GM10847 (cell line): ENCODE results near the gene HAL.

Experiments
- POLR2A ChIP-seq: IDR thresholded peaks from 2 replicates; pipeline ENCODE4 v1.6.1; 2011; ENCODE audit not compliant: insufficient read length; ENCODE audit errors: extremely low read depth

The HAL gene

DNA sequence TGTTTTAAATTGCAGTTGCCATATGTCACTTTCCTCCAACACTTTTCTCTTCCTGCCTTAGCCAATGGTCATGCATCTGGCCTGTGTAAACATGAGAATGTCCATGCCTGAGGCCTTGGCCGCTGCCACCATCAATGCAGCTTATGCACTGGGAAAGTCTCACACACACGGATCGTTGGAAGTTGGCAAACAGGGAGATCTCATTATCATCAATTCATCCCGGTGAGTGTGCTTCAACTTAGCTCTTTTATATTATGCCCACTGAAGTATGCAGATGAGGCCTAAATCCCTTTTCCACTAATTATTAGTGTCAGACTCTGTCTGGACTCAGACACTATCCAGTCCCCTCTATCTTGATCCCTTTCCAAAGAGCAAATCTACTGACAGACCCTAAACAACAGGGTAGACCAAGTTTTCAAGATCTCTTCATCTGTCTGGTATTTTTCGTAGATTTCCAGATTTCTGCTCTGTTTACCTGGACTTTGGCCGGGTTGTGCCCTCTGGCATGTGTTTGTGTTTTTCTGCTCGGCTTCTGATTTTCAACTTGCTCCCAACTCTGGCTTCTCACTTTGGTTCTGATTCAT is 29.8 kb downstream of the HAL start:
- TF ChIP-seq POLR2A, result no peak

DNA sequence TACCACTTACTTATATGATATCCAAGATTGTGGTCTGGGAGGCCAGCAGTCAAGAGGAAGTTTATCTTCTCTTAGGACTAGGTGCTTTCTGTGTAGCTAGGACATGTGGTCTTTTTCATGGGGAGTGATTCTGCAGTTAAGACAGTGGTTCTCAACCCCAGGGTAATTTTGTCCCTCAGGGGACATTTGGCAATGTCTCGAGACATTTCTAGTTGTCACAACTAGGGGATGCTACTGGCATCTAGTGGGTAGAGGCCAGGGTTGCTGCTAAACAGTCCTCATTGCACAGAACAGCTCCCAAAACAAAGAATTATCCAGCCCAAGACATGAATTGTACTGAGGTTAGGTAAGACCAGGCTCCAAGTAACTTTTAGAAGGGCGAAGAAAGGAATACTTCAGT is 33.0 kb downstream of the HAL start:
- TF ChIP-seq POLR2A, result no peak

DNA sequence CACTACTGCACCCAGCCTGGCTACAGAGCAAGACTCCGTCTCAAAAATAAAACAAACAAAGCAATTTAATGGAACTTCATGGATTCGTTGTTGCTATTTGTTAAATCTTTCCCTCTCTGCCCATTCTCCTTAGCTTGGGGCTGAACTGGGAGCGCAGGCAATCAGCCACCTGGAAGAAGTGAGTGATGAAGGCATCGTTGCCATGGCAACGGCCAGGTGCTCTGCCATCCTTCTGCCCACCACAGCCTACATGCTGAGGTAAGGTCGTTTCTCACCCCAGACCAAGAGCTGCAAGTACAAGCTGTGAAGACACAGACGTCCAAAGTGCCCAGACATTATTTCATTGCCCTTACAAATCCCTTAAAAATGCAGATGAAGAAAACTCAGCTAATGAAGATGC is 33.9 kb downstream of the HAL start:
- TF ChIP-seq POLR2A, result no peak

DNA sequence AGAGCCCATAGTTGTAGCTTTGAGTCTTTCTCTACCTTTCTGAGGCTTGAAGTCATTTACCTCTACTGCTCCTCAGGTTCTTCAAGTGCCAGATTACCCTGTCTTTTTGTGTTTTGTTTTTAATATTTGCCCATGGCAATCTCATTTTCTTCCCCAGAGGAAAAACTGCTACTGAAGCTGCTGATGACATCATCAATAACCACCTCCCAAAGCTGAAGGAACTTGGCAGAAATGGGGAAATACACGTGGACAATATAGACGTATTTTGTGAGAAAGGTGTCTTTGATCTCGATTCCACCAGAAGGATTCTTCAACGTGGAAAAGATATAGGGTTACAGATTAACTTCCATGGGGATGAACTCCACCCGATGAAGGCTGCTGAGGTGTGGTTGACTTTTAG is 35.9 kb downstream of the HAL start:
- TF ChIP-seq POLR2A, result no peak

DNA sequence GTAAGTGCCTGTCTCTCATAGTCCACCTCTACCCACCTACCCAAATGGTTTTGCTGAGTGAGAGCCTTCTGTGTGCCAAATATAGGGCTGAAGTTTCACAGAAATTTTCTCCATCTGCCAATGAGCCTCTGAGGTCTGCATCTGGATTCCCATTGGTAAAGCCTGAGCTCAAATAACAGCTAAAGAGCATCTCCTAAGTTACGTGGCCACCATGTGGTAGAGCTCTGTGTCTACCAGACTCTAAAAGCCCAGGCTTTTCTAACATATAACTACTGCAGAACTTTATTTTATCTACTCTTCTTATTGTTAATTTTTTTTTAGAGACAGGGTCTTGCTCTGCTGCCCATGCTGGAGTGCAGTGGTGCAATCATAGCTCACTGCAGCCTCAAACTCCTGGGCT is 37.0 kb downstream of the HAL start:
- no peak for TF ChIP-seq POLR2A

DNA sequence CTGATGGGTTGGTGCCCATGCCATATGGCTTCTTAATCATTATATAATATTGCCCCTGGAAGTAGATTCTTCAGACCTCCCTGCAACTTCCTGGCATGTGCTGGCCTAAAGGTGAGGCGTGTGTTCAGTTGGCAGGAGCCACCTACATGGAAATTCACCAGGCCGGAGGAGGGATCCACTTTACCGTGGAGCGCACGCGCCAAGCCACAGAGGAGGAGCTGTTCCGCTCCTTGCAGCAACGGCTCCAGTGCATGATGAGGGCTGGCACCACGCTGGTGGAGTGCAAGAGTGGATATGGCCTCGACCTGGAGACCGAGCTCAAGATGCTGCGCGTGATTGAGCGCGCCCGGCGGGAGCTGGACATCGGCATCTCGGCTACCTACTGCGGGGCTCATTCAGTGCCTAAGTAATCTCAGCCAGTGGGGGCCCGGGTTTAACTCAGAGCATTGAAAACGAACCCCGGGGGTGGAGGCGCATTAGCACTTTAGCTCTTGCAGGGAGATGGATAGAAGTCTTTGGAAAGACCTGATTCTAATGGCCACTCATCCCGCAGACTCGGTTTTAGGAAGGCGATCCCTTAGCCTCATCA is 39.5 kb downstream of the HAL start:
- TF ChIP-seq POLR2A, result no peak

DNA sequence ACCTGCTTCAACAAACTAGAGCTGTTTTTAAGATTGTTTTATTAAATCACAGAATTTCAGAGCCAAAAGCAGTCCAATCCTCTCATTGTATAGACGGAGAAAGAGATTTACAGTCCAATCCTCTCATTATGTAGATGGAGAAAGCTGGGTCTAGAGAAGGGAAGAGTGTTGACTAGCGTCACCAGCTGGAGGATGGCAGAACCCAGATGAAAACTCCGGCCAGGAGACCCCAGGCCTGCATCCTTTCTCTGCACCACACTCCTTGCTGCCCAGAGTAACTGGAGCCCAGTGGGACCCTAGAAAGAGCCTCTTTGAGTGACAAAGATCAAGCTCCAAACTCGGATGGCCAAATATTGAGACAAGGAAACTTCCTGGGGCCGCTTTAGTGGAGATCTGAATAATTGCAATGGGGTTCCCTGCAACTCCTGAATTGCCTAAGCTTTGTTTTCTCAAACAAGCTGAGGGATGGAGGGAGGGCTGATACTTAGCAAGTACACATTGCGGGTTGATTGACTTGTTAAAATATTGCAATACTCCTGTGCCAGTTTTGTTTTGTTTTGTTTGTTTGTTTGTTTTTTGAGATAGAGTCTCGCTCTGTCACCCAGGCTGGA is 40.5 kb downstream of the HAL start:
- TF ChIP-seq POLR2A, result no peak

DNA sequence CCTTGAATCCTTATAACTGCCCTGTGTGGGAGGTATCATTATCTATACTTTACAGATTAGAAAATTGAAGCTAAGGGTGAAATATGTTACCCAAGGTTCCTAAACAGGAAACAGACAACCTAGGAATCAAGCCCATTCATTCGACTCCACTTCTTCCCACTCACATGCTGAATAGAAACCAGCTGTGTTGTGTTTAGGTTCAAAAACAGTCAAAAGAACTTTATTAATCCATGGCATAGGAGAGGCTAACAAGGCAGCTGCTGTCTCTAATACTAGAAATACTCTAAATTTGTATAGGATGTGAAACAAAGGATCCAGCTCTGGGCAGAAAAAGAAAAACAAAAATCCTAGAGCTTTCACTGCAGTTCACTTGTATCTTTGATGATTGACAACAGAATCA is 43.1 kb downstream of the HAL start:
- no peak for TF ChIP-seq POLR2A

DNA sequence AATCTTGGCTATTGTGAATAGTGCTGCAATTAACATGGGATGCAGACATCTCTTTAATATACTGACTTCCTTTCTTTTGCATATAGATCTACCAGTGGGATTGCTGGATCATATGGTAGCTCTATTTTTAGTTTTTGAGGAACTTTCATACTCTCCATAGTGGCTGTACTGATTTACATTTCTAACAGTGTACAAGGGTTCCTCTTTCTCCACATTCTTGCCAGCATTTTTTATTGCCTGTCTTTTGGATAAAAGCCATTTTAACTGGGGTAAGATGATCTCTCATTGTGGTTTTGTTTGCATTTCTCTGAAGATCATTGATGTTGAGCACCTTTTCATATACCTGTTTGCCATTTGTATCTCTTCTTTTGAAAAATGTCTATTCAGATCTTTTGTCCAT is 44.6 kb downstream of the HAL start:
- TF ChIP-seq POLR2A, result no peak

DNA sequence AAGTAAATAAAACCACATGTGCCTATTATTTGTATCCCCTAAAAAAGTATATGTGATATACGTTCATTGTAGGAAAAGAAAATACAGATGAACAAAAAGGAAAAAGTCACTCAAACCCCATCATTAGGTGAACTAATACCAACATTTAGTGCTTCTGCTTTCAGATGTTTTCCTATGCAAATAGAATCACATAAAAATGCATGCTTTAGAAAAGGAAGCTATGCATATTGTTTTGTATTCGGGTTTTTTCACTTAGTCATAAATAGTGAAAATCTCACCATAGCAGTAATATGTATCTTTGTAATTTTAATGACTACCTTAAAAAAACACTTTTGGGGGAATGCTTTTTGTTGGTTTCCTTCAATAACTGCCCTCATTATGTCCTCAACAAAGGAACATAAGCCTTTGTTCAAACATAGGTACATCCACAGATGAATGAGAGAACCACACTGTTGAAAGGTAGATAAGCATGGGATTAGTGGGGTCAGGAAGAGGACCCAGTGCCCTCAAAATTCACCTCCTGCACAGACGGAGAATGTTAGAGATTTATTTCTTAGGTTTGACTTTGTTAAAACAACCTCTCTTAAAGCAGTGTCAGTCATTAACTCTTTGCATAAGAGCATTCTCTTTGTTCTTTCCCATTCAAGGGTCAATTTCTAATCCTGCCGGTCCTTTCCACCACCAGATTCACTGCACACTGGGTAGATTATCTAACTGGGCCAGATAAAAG is 46.5 kb downstream of the HAL start:
- no peak for TF ChIP-seq POLR2A

DNA sequence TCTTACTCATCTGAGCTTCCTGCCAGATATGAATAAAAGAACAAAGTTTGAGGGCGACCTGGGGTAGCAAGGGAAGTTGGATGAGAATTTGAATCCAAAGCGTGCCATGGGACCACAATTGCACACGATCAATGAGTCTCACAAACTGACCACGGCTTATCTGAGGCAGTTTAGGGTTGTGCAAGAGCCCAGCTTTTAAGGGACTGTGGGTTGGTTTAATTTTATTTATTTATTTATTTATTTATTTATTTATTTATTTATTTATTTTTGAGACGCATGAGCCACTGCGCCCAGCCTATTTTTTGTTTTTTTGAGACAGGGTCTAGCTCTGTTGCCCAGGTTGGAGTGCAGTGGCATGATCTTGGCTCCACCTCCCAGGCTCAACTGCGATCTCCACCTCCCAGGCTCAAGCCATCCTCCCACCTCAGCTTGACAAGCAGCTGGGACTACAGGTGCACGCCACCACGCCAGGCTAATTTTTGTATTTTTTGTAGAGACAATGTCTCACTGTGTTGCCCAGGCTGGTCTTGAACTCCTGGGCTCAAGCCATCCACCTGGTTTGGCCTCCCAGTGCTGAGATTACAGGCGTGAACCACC is 51.9 kb downstream of the HAL start:
- TF ChIP-seq POLR2A, result no peak

DNA sequence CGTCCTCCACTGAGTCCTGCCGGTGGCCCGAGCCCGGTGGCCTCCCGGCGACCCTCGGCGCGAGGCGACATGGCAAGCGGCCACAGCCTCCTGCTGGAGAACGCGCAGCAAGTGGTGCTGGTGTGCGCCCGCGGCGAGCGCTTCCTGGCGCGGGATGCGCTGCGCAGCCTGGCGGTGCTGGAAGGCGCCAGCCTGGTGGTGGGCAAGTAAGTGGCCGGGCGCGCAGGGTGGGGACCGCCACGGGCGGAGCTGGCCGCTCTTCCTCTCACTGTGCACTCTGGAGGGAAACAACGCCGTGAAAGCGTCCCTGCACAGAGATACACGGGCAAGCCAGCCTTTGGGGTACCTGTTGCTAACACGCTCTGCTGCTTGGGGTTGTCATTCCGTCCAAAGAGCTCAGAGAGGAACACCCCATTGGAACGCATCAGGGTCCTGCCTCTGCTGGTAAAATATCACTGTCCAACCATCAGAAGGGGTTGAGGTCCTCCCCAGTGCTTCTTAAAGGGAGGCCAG is 52.8 kb downstream of the HAL start, which contains the start of gene AMDHD1:
TSS of gene AMDHD1 (plus strand) at position 2 of the 513 bp plus-strand sequence. CDS start at position 70, 68 bp downstream.
- TF ChIP-seq POLR2A, result no peak

DNA sequence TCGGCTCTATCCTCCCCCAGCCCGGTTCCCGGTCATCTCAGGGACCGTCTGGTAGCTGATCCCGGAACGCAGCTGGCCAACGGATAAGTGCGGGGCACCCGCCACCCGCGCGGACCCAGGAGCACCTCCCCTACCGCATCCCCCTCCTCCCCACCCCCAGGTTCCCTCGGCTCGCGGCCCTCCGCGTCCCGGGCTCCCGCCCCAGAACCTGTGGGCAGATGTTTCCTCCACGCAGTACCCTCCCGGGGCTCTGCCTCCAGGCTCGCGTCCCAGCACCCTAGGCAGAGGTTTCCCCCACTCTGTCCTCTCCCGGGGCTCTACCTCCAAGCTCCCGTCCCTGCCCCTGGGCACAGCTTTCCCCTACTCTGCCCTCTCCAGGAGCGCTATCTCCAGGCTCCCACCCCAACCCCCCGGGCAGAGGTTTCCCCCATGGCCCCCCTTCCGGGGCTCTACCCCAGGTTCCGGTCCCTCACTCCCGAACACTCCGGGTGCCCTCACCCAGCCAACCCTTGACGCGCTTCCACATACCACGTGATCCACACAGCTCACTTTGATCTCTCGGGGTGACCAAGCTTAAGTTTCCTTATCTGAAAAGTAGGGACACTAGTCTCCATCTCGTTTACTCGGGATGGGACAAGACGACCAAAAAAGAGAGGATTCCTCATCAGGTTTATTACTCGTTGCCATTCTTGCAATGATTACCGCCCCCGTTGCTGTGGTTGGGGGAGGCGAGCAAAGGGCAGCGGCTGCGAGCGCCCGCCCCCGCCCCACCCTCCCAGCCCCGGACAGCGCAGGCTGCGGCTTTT is 53.4 kb downstream of the HAL start, which contains the start of gene CCDC38:
TSS of gene CCDC38 (minus strand) at position 91 of the 806 bp plus-strand sequence. CDS start 6,105 bp downstream, outside the sequence.
- TF ChIP-seq POLR2A, result peak; percentile 55

DNA sequence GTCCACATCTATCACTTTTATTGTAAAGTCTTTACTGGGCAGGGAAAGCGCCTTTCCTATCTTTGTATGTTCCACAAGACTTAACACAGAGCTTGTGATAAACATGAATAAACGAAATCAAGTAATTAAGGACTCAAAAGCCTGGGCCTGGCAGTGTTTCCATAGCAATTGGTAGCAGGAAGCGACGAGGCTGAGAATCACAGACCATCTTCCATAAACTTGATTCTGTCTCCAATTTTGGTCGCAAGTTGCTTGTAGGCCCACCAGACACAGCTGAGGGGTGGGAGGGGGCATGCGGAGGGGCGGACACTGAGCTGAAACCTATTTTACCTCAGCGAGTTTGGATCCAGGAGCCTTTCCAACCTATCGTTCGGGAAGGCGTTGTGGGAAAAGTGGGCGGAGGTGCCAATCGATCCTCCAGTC is 54.0 kb downstream of the HAL start:
- no peak for TF ChIP-seq POLR2A
